Measurements from ENCODE around the gene TCN1. TPM values are rescaled to one million over a fixed set of nuclear protein-coding genes. Genes with fewer than 3 reads are reported as not detected.

TCN1 gene, protein sequence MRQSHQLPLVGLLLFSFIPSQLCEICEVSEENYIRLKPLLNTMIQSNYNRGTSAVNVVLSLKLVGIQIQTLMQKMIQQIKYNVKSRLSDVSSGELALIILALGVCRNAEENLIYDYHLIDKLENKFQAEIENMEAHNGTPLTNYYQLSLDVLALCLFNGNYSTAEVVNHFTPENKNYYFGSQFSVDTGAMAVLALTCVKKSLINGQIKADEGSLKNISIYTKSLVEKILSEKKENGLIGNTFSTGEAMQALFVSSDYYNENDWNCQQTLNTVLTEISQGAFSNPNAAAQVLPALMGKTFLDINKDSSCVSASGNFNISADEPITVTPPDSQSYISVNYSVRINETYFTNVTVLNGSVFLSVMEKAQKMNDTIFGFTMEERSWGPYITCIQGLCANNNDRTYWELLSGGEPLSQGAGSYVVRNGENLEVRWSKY
- 0.15 to 0.55 TPM (median 0.28 TPM) in 5 replicates for total RNA-seq (2022; extraction: Qiagen RNA extraction)

GRCh38 chr11:59866397-59866796 is at the start of gene TCN1:
Gene TCN1, minus strand, starts transcription at chr11:59866487. Its CDS starts 17 bp downstream, at chr11:59866470.

GRCh38 chr11:59878575-59878974 is 12.3 kb upstream of the TCN1 start, which contains the start of gene OOSP3:
Gene OOSP3, plus strand, starts transcription at chr11:59878782. Its CDS starts 27 bp downstream, at chr11:59878809.

GRCh38 chr11:59845399-59845798 is 20.9 kb downstream of the TCN1 start, which contains the start of gene CBLIF:
Gene CBLIF, minus strand, starts transcription at chr11:59845499. Its CDS starts 46 bp downstream, at chr11:59845453.

GRCh38 chr11:59810189-59810910 is 55.9 kb downstream of the TCN1 start, which contains the start of gene MRPL16:
Gene MRPL16, minus strand, starts transcription at chr11:59810778. Its CDS starts 120 bp downstream, at chr11:59810658.

Other genes starting within 250 kb of the TCN1 start
- 40.9 to 51.0 TPM (median 46.9 TPM) in 5 replicates for gene PATL1, start 197.4 kb downstream of the TCN1 start, total RNA-seq (2022; extraction: Qiagen RNA extraction)
- not detected in 5 replicates for gene OR10V1, start 152.6 kb downstream of the TCN1 start, total RNA-seq (2022; extraction: Qiagen RNA extraction)
- 20.2 to 26.3 TPM (median 23.3 TPM) in 5 replicates for gene STX3, start 111.1 kb downstream of the TCN1 start, total RNA-seq (2022; extraction: Qiagen RNA extraction)
- gene MRPL16, start 55.7 kb downstream of the TCN1 start, total RNA-seq (2022; extraction: Qiagen RNA extraction) = 63.5 to 70.4 TPM (median 65.0 TPM) in 5 replicates
- not detected in 5 replicates for gene CBLIF, start 21.0 kb downstream of the TCN1 start, total RNA-seq (2022; extraction: Qiagen RNA extraction)
- gene OOSP3, start 12.3 kb upstream of the TCN1 start, total RNA-seq (2022; extraction: Qiagen RNA extraction) = not detected in 5 replicates
- gene OOSP1, start 71.9 kb upstream of the TCN1 start, total RNA-seq (2022; extraction: Qiagen RNA extraction) = not detected in 5 replicates
- gene OOSP4A, start 97.5 kb upstream of the TCN1 start, total RNA-seq (2022; extraction: Qiagen RNA extraction) = not detected in 5 replicates
- gene OOSP4B, start 150.7 kb upstream of the TCN1 start, total RNA-seq (2022; extraction: Qiagen RNA extraction) = not detected in 5 replicates
- not detected in 5 replicates for gene OOSP2, start 173.9 kb upstream of the TCN1 start, total RNA-seq (2022; extraction: Qiagen RNA extraction)
- gene MS4A3, start 190.2 kb upstream of the TCN1 start, total RNA-seq (2022; extraction: Qiagen RNA extraction) = not detected in 5 replicates
- not detected in 5 replicates for gene MS4A2, start 222.2 kb upstream of the TCN1 start, total RNA-seq (2022; extraction: Qiagen RNA extraction)

Measured in A549 treated with Hydrocortisone at 1 μM for 4 hours (cell line).